Breast epithelium (tissue), 4 donors: Measurements from ENCODE around the gene C6orf15. TPM values are rescaled to one million over a fixed set of nuclear protein-coding genes. Genes with fewer than 3 reads are reported as not detected.

Experiments used
- DNase-seq, 2 donors: peaks; one replicate each; pipeline ENCODE4 v3.0.0-alpha.2; 2019; ENCODE audit warnings: low spot score in 2 of 2
- H3K27ac ChIP-seq, 2 donors: fragments of 200-600 bp; sonication (generic) in 1 of 2; one replicate each; pipeline ENCODE4 v1.5.1; 2016 to 2019; ENCODE audit warnings: mild to moderate bottlenecking in 1 of 2
- H3K27me3 ChIP-seq, 2 donors: fragments of 200-600 bp; sonication (generic) in 1 of 2; one replicate each; pipeline versions ENCODE4 v1.5.1 to v1.6.0; 2017 to 2019; ENCODE audit warnings: control low read depth in 1 of 2, mild to moderate bottlenecking in 1 of 2
- H3K36me3 ChIP-seq: fragments of 200-600 bp; one replicate; pipeline ENCODE4 v1.5.1; 2019
- H3K4me1 ChIP-seq, 2 donors: fragments of 200-600 bp; sonication (generic); one replicate each; pipeline ENCODE4 v1.5.1; 2016 to 2019; ENCODE audit warnings: control low read depth in 1 of 2
- H3K4me3 ChIP-seq, 3 donors: fragments of 200-600 bp; sonication (generic); 1 replicate in 2 of 3; 2 replicates in 1 of 3; pipeline ENCODE4 v1.5.1; 2016 to 2019; ENCODE audit warnings: mild to moderate bottlenecking in 3 of 3, moderate library complexity in 2 of 3
- H3K9me3 ChIP-seq, 2 donors: fragments of 200-600 bp; sonication (generic) in 1 of 2; one replicate each; pipeline ENCODE4 v1.5.1; 2016 to 2019; ENCODE audit warnings: control low read depth in 1 of 2
- CTCF ChIP-seq, 3 donors: fragments of 450-650 bp; IDR thresholded peaks; one replicate each; pipeline ENCODE4 v1.5.1; 2016 to 2017; ENCODE audit warnings: antibody characterized with exemption in 3 of 3, mild to moderate bottlenecking in 3 of 3, moderate library complexity in 3 of 3
- POLR2A ChIP-seq: fragments of 450-650 bp; IDR thresholded peaks from one replicate; pipeline ENCODE4 v1.6.1; 2016; ENCODE audit warnings: antibody characterized with exemption, mild to moderate bottlenecking, moderate library complexity
- POLR2AphosphoS5 ChIP-seq, 3 donors: sonication (generic); formaldehyde crosslinking; IDR thresholded peaks; one replicate each; pipeline ENCODE4 v1.6.1; 2017; ENCODE audit warnings: antibody characterized with exemption in 3 of 3
- intact Hi-C: fragments of 100-400 bp; cut with DNase I; formaldehyde crosslinking; loops from one replicate; pipeline ENCODE4 v1.15.1; 2023; ENCODE audit warnings: low total_unique reads
- total RNA-seq, 3 donors: library from RNA; depleted of rRNA; stranded (reverse); fragments of >200 nt; gene quantifications; one replicate each; pipeline ENCODE4 v1.1.0, GENCODE V29; 2016

Gene C6orf15
- total RNA-seq, 3 donors from 2014 or later = 0.59 TPM; not detected in 2

GRCh38 chr6:31063906-31064435, 48.4 kb downstream of the C6orf15 start:
- Histone ChIP-seq H3K27me3 (no peaks in the 10 kb centered on the region), H3K4me3 (no peak overlapping the region), H3K36me3 (no peaks in the 10 kb centered on the region), H3K27ac (no peak overlapping the region), H3K9me3 (no peaks in the 10 kb centered on the region), H3K4me1 (no peaks in the 10 kb centered on the region)
- TF ChIP-seq POLR2A = no peak
- no peak for TF ChIP-seq POLR2AphosphoS5 (IDR thresholded peaks at IDR 0.05)
- TF ChIP-seq CTCF (IDR thresholded peaks at IDR 0.05) = no peak
- no peak for DNase-seq
- intact Hi-C loops = no loop called here

Other genes with a start within 250 kb of the C6orf15 start
- 100 to 1,000 TPM in 1 of 3 donors, 10 to 100 TPM in 2; 18.1 to 149 (median 72.1) TPM for gene DDR1, start 228.1 kb downstream of the C6orf15 start, total RNA-seq
- gene GTF2H4, start 204.4 kb downstream of the C6orf15 start, total RNA-seq = 10 to 100 TPM; 10.4 to 13.4 (median 11.1) TPM
- gene VARS2, start 198.3 kb downstream of the C6orf15 start, total RNA-seq = 10 to 100 TPM; 15.7 to 19.2 (median 16.8) TPM
- not detected for gene SFTA2, start 180.4 kb downstream of the C6orf15 start, total RNA-seq
- gene MUCL3, start 171.6 kb downstream of the C6orf15 start, total RNA-seq = not detected
- not detected for gene MUC21, start 128.9 kb downstream of the C6orf15 start, total RNA-seq
- not detected for gene MUC22, start 102.1 kb downstream of the C6orf15 start, total RNA-seq
- 1 to 10 TPM in 2 of 3 donors, under 1 TPM in 1; 0.48 to 2.0 (median 1.9) TPM for gene PSORS1C1, start 2.2 kb upstream of the C6orf15 start, total RNA-seq
- under 1 TPM in 1 of 3 donors, not detected in 2; 0.59 TPM for gene CDSN, start 7.9 kb upstream of the C6orf15 start, total RNA-seq
- not detected for gene PSORS1C2, start 26.5 kb upstream of the C6orf15 start, total RNA-seq
- 10 to 100 TPM; 10.9 to 17.1 (median 17.0) TPM for gene CCHCR1, start 45.2 kb upstream of the C6orf15 start, total RNA-seq
- 1 to 10 TPM; 2.3 to 8.5 (median 6.1) TPM for gene TCF19, start 46.0 kb upstream of the C6orf15 start, total RNA-seq
- 1 to 10 TPM in 1 of 3 donors, under 1 TPM in 2; 0.64 to 4.5 (median 0.98) TPM for gene POU5F1, start 58.1 kb upstream of the C6orf15 start, total RNA-seq
- gene HLA-C, start 159.5 kb upstream of the C6orf15 start, total RNA-seq = 100 to 1,000 TPM; 206 to 546 (median 359) TPM
- 100 to 1,000 TPM; 532 to 813 (median 727) TPM for gene HLA-B, start 244.6 kb upstream of the C6orf15 start, total RNA-seq